Erythroblast (primary cell): ENCODE measurements around the gene DOCK4.

Source experiments
- GATA1 ChIP-seq: IDR thresholded peaks from 2 replicates; pipeline ENCODE4 v1.6.1; 2011; ENCODE audit warnings: low read depth, mild to moderate bottlenecking, control low read depth, low read length, moderate library complexity
- POLR2A ChIP-seq: IDR thresholded peaks from 2 replicates; pipeline ENCODE4 v1.6.1; 2011; ENCODE audit warnings: mild to moderate bottlenecking, low read length

- no peak for TF ChIP-seq POLR2A
- no peak for TF ChIP-seq GATA1
Measured at GRCh38 chr7:112143582-112143981, 62.6 kb downstream of the DOCK4 start.
